ENCODE measurements around the gene RADIL.

Gene RADIL

GRCh38 chr7:4882169-4883032 is 1.1 kb downstream of the RADIL start:
- DNase-seq: peak; percentile 67

DNA sequence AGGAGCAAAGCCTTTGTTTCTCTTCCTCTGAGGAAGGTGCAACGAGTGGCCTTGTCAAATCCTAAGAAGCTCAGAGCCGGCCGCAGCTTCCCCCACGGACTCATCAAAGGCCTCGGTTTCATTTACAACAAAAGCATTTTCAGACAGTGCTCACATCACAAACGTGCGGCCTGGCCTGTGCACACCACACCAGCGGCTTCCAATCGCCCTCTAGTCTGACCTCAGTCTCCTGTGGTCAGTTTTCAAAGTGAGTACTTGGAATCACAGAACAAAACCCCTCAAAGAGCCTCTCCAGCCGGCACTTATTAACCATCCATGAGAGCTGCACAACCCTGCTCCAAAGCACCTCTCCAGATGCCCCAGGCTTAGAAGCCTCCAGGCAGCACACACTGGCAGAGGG is 3.3 kb downstream of the RADIL start:
- no peak for DNase-seq

GRCh38 chr7:4879396-4880081 is 4.0 kb downstream of the RADIL start:
- DNase-seq: no peak

DNA sequence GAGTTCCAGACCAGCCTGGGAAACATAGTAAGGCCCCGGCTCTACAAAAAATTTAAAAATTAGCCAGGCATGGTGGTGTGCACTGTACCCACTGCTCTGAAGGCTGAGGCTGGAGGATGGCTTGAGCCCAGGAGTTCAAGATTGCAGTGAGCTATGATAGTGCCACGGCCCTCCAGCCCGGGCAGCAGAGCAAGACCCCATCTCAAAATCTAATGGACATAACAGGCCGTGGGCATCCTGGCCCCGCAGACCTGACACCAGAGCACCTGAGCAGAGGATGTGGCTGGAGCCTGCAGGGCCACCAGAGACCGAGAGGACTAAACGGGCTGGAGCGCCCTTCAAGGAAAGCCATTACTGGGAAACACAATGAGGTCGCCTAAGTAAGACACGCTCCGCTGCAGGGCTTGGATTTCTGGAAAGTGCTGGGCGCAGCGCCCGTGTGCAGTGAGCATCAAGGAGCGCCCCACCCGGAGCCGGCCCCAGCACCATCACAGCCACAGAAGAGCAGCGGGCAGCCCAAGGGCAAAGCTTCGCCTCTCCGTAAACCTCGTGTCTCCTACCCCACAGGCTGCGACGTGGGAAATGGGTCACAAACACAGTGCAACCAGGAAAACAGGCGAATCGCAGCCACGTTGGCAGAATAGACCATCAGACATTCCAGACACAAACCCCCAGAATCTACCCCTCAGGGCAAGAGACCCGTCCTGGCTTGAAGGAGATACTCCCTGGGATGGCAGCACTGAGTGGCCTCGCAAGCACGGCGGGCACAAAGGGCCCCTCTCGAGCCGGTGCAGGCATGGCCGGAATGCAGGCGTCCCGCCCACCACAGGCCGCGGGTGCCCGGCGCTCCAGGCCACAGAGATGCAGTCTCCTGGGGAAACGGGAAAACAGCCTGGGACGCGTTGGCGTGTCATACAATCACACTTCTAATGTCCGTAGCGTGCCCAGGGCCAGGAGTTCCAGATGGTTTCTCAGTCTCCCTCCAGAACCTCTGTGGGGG is 4.9 kb downstream of the RADIL start:
- DNase-seq: no peak

GRCh38 chr7:4876586-4876985 is 6.9 kb downstream of the RADIL start:
- DNase-seq: no peak

DNA sequence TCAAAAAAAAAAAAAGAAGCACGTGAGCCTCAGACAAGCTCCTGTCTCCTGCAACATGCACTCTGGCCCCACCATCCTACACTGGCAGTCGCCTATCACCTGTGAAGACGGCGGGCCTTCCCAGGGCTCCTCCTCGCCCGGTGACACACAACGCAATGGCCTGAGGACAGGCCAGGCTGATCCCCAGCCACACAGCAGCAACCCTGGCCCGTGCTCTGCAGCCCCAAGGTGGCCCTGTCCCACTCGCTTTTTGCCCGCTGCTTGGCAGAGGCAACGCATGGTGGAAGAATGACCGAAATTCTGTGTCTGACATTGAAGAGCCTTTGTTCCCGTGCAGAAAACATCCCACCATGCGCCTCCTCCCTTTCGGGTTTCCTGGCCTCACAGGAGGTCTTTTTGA is 8.1 kb downstream of the RADIL start:
- DNase-seq: no peak

DNA sequence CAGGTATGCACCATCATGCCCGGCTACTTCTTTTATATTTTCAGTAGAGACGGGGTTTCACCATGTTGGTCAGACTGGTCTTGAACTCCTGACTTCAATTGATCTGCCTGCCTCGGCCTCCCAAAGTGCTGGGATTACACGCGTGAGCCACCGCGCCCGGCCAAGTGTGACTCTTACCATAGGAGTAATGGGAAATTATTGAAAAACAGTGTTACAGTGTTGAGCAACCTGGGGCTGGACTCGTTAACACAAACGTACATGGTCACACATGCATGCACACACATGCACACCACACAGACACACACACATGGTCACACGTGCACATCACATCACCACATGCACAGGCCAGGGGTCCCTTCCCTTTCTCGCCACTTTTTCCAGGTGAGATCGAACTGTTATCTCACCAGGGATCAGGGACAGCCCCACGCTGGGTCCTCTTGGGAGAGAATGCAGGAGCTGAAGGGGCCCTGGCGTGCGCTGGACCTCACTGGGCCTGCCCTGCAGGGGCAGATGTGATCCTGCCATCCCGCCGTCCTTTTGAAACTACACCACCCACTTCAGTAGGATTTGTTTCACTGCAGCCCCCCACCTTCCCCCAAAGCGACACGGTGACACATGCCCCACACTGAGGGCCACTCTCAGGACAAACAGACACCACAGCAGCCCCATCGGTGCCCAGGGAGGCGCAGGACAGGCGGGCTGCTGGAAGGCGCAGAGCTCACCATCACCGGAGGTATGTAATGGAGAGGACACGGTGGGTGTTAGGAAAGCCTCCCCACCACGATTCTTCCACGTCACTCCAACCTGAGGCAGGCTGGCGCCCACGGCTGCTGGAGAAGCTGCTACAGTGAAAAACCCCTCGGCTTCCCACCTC is 10.2 kb downstream of the RADIL start:
- no peak for DNase-seq

DNA sequence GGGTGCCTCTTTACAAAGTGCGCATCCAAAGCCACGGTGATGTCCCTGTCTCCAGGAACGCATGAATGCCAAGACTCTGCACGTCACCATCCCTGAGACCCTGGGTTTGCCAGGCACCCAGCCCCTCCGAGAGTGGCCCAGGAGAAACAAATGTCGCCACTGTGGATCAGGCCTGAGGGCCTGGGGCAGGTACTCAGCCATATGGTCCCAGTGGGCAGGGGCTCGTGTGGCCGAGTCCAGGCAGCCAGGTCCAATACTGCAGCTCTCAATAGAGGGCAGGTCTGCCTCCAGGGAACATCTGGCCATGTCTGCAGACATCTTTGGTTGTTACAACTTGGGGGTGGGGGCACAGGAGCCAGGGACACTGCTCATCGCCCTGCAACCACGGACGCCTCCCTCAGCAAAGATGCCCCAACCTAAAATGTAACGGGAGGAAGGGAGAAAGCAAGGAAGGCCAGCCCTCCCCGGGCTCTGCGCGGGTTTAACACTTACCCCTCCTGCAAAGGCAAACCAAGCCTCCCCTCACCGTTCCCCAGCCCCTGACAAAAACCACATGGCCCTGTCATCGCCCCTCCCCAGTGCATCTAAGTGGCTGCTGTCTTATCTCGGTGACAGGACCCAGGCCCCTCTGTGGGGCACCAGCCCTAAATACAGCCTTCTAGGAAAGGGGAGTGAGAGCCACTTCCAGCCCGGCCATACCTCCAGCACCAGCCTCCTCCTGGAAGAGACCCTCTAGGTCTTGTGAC is 11.4 kb downstream of the RADIL start:
- no peak for DNase-seq

DNA sequence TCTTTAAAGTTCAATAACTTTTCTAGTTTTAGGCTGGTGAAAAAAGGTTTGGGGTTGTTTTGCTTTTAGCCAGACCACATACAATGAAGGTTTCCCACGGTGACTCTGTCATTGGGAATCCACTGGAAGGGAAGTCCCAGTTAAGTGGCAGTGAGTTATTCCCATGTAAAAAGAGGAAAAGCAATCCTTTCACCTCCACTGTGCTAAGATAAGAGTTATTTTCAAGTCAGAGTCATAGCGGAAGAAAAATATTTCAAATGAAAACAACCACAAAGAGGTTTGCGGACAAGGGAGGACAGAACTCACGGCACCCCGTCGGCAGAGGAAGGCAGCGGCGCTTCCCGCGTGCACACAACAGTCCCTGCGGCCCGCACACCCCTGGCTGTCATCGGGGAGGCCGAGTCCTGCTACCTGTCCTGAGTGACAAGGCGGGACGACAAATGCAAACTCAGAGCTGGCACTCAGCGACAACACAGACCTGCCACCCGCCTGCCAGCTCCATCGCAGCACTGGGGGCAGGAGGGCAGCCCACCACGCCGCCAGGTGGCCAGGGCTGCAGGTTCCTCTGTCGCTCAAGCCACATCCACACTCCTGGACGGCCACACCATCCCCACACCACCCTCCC is 12.3 kb downstream of the RADIL start:
- no peak for DNase-seq

DNA sequence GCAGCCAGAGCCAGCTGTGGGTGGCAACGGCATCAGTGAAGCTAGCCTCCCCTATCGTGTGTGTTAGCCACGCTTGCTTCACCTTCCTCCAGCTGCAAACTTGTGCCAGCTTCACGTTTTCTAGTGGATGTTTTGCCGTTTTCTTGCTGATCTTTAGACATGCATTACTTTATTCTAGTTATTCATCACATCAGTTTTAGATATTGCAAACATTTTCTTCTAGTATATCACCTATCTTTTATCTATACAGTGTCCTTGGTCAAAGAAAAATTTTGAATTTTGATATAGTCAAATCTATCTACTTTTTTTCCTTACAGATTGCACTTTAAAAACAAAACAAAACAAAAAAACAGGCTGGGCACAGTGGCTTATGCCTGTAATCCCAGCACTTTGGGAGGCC is 15.0 kb downstream of the RADIL start:
- DNase-seq: no peak

- no peak for DNase-seq
These were observed 16.7 kb downstream of the RADIL start for GRCh38 chr7:4866528-4867496.

- DNase-seq: no peak
These were observed 21.4 kb downstream of the RADIL start for GRCh38 chr7:4862156-4862555.

DNA sequence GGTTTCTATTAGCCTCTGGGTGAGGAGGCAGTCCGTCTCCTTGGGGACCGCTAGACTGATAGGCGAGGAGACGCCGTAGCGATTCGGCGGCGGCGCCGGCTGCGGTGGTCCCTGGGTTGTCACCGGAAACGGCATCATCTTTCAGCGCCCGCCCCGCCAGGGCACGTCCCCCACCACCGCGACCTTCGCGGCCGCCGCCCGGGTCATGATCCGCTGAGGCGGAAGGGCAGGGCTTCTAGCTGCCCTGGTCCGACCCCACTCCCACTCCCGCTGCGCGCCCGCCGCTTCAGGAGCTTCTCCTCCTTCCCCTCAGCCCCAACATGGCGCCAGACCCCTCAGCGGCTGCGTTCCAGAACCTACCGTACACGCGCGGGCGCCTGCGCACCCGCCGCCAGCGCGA is 21.8 kb downstream of the RADIL start, which contains the start of gene PAPOLB:
Gene PAPOLB (minus strand): TSS at position 358 of the 400 bp plus-strand sequence. CDS start 220 bp downstream, at position 138.
- no peak for DNase-seq

DNA sequence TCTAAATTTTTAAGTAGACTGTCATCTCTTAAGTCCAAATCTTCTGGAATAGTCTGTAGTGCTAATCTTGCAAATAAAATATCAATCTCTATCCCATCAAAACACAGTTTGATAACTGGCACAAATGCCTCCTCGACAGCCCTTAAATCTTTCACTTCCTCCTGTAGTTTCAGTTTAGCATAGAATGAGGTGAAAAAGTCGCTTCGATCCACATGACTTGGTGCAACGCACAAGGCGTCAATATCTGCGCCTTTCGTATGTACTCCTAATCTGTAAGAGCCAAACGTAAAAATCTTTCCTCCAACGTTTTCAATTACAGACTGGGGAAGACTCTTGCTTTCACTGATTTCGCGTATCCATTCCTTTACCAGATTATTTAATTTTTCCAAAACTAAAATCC is 22.3 kb downstream of the RADIL start:
- no peak for DNase-seq

DNA sequence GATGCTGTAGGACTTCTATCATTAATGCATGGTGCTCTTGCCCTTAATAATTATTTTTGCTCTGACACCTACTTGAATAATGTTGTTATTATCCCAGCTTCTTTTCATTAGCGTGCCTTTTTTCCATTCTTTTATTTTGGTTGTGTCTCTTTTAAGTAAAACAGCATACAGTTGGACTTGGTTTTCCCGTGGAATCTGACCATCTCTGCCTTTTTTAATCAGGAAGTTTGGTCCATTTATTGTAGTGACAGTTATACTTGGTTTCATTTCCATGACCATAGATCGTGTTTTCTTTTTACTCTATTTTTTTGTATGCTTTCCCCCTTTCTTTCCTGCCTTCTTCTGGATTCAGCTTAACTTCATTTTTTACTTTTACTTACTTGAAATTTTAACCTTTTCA is 26.3 kb downstream of the RADIL start:
- DNase-seq: no peak

DNA sequence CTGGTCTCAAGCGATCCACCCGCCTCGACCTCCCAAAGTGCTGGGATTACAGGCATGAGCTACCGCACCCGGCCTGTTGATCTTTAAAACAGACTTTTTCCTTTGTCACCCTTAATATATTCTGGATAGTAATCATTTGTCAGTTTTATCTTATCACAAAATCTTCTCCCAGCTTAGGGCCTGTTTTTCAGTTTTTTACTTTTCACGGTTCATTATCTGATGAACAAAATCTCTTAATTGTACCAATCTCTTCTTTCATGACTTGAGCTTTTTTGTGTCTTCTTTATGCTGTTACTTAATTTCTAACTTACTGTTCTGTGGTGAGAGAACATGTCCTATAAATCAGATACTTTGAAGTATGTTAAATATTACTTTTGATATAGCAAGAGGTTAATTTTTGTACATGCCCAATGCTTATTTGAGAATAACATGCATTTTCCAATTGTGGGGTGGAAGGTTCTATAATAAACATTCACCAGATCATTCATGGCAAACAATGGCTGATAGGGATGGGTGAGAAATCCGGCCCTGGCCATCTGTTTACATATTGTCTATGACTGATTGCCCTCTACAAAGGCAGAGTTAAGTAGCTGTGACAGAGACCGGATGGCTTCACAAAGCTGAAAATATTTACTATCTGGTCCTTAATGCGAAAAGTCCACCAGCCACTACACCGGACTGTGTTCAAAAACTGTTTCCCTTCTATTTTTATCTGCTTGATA is 27.0 kb downstream of the RADIL start:
- DNase-seq: no peak

DNA sequence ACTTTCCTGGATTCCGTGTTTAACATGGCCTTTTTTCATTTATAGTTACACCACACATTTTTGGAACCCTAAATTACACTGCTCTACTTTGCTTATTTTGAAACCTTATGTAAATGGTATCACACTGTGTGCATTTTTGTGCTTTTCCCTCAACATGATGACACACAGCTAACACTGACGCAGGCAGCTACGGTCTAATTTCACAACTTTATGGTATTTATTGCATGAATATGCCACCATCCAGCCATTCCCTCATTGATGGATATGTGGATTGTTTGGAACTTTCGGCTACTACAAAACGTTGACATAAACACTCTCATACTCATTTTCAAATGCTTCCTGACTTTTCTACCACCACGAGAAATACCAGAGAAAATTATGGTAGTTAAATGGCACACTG is 28.6 kb downstream of the RADIL start:
- no peak for DNase-seq
